Esophagus squamous epithelium (tissue), 4 donors: ENCODE results near the gene THUMPD3.

ENCODE experiments used
- CTCF ChIP-seq, 6 experiments: fragments of 450-650 bp in 4 of 6; fragments of 200-600 bp in 2 of 6; sonication (generic) in 2 of 6; IDR thresholded peaks; one replicate each; pipeline ENCODE4 v1.5.1; 2016 to 2019; ENCODE audit warnings: antibody characterized with exemption in 6 of 6, mild to moderate bottlenecking in 4 of 6, moderate library complexity in 4 of 6
- POLR2A ChIP-seq, 4 donors: fragments of 450-650 bp; IDR thresholded peaks; one replicate each; pipeline ENCODE4 v1.6.1; 2017; ENCODE audit warnings: antibody characterized with exemption in 4 of 4, mild to moderate bottlenecking in 4 of 4, moderate library complexity in 3 of 4

GRCh38 chr3:9342696-9343095 lies 20.2 kb upstream of the THUMPD3 start:
- TF ChIP-seq POLR2A (IDR thresholded peaks at IDR 0.05) (no peak), CTCF (IDR thresholded peaks at IDR 0.05) (no peak)
